ENCODE results near the gene PMEPA1. TPM values are rescaled to one million over a fixed set of nuclear protein-coding genes. Genes with fewer than 3 reads are reported as not detected.

Gene PMEPA1
- total RNA-seq, 4 donors from 2014 or later = 9.6 to 47.5 (median 18.9) TPM

DNA sequence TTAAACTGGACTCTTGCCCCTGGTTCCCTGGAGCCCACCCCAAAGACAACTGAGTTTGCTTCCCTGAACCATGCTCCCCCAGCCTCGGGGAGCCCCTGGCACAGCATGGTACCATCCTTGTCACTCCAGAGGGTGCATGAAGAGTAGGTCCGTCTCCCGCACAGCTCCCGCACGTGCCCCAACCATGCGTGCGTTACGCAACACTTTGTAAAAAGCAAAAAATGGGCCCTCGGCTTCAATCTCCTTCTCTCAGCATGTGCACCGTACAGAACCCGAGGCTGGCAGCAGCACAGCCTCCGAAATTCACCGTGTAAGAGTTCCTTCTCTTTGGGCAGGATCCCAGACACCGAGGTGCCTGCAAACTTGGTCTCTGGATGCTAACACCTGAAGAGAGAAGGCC, 5.6 kb downstream of the PMEPA1 start:
- no peaks in the 10 kb centered on the region for H3K27me3 ChIP-seq
- H3K36me3 ChIP-seq = no peaks in the 10 kb centered on the region
- no peak overlapping the region for H3K4me3 ChIP-seq
- ATAC-seq = no peak
- WGBS, 2 donors (ENCODE audit: low coverage in 1 of 2) = 58 to 66% methylated on average over 5 to 9 of the region's 14 CpGs
- no peaks in the 10 kb centered on the region for H3K9me3 ChIP-seq
- H3K27ac ChIP-seq = peak overlapping the region in 1 of 4 donors; percentile 93
- H3K4me1 ChIP-seq = peaks cover 0 to 71% (median 10%) of the 10 kb centered on the region in 3 donors
- TF ChIP-seq POLR2A (IDR thresholded peaks at IDR 0.05) = no peak
- no peak for TF ChIP-seq POLR2AphosphoS5 (IDR thresholded peaks at IDR 0.05)
- TF ChIP-seq, protein P1, sequence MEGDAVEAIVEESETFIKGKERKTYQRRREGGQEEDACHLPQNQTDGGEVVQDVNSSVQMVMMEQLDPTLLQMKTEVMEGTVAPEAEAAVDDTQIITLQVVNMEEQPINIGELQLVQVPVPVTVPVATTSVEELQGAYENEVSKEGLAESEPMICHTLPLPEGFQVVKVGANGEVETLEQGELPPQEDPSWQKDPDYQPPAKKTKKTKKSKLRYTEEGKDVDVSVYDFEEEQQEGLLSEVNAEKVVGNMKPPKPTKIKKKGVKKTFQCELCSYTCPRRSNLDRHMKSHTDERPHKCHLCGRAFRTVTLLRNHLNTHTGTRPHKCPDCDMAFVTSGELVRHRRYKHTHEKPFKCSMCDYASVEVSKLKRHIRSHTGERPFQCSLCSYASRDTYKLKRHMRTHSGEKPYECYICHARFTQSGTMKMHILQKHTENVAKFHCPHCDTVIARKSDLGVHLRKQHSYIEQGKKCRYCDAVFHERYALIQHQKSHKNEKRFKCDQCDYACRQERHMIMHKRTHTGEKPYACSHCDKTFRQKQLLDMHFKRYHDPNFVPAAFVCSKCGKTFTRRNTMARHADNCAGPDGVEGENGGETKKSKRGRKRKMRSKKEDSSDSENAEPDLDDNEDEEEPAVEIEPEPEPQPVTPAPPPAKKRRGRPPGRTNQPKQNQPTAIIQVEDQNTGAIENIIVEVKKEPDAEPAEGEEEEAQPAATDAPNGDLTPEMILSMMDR (IDR thresholded peaks at IDR 0.05) = no peak
- TF ChIP-seq EP300 (IDR thresholded peaks at IDR 0.05) = no peak

DNA sequence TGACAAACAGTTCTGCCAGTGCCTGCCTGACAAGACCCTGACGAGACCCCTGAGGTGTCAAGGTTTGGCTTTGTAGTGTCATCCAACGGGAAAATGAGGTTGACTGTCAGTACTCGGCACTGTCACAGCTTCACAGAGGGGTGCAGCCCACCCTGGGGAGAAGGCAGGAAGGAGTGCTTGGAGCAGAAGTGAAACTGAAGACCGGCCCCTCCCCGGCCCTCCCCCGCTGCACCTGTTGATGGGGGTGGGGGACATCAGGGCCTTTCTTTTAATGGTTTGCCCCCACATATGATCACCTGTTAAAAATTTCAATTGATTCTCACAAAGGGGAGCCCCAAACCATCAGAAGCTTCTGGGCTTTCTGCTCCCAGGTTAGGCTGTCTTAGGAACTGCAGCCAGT, 6.8 kb downstream of the PMEPA1 start:
- WGBS, 2 donors (ENCODE audit: low coverage in 1 of 2) = 52 to 100% methylated on average over 1 to 4 of the region's 6 CpGs
- Histone ChIP-seq H3K27ac (no peak overlapping the region), H3K27me3 (no peaks in the 10 kb centered on the region), H3K4me1 (peaks cover 0 to 70% (median 2%) of the 10 kb centered on the region in 3 donors), H3K36me3 (no peaks in the 10 kb centered on the region), H3K4me3 (no peak overlapping the region), H3K9me3 (no peaks in the 10 kb centered on the region)
- TF ChIP-seq POLR2AphosphoS5 (IDR thresholded peaks at IDR 0.05) = no peak
- ATAC-seq = no peak

DNA sequence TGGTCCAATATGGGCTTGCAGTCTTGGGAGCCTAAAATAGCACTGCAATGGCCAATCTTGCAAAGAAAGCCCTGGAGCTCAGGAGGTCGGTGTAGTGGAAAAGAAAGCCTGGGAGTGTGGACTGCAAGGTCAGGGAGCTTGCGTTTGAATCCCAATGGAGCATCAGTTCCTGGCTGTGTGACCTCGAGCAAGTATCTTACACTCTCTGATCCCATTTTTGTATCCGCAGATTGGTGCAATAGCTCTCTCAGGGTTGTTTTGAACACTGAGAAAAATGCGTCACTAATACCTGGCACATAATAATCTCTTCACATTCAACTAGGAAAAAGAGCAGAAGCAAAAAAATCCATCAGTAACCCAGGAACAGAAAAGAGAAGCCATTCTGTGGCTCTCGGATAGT, 7.3 kb downstream of the PMEPA1 start:
- Histone ChIP-seq H3K27me3 (no peaks in the 10 kb centered on the region), H3K27ac (no peak overlapping the region), H3K36me3 (no peaks in the 10 kb centered on the region), H3K9me3 (no peaks in the 10 kb centered on the region), H3K4me1 (peaks cover 0 to 65% (median 0%) of the 10 kb centered on the region in 3 donors), H3K4me3 (no peak overlapping the region)
- 77 to 83% methylated on average over 3 to 5 of the region's 6 CpGs for WGBS, 2 donors (ENCODE audit: low coverage in 1 of 2)
- TF ChIP-seq, protein P1 (IDR thresholded peaks at IDR 0.05) = no peak
- no peak for TF ChIP-seq EP300 (IDR thresholded peaks at IDR 0.05)
- no peak for TF ChIP-seq POLR2AphosphoS5 (IDR thresholded peaks at IDR 0.05)
- TF ChIP-seq POLR2A (IDR thresholded peaks at IDR 0.05) = no peak
- no peak for ATAC-seq

DNA sequence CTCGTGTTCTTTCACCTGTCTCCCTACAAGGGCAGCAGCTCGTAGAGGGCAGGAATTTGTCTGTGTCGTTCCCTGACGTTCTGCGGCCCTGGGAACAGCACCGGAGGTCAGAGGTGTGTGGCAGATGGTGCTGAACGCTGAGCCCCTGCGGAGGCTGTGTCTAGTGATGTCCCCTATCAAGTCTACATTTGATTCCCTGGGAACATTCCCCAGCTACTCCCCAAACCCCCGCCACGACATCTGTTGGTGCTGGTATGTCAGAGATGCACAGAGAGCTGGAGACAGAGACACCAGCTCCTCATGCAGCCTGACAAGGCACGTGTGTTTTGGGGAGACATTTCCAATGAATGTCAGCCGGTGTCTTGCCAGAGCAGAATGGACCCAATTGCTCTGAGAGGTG, 7.7 kb downstream of the PMEPA1 start:
- TF ChIP-seq EP300 (IDR thresholded peaks at IDR 0.05) (no peak), POLR2A (IDR thresholded peaks at IDR 0.05) (no peak), POLR2AphosphoS5 (IDR thresholded peaks at IDR 0.05) (no peak)
- TF ChIP-seq, protein P1 (IDR thresholded peaks at IDR 0.05) = no peak
- WGBS, 2 donors (ENCODE audit: low coverage in 1 of 2) = 68% methylated on average over 3 of the region's 12 CpGs; no CpG with 5 or more reads in 1 of the 2 donors
- peaks cover 0 to 60% (median 0%) of the 10 kb centered on the region in 3 donors for H3K4me1 ChIP-seq
- H3K36me3 ChIP-seq = no peaks in the 10 kb centered on the region
- no peak overlapping the region for H3K4me3 ChIP-seq
- H3K27me3 ChIP-seq = no peaks in the 10 kb centered on the region
- ATAC-seq = no peak
- no peak overlapping the region for H3K27ac ChIP-seq
- no peaks in the 10 kb centered on the region for H3K9me3 ChIP-seq

DNA sequence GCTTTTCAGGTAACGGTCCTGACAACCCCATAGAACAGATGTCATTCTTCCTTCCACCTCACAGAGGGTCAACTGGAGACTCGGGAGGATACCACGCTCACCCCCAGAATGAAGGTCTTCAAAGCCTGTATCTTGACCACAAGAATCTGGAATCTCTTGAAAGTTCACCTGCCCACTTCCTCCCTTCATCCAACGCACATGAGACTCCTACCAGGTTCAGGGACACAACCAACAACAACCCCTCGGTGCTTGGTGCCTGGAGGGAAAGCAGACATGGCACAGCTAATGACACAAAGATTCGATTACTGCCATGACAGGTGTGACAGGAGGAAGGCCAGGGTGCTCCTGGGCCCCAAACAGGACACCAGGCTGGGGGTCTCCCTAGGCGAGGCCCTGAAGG, 8.2 kb downstream of the PMEPA1 start:
- no peak for ATAC-seq
- 100% methylated on average over 1 of the region's 7 CpGs; no CpG with 5 or more reads in 1 of the 2 donors for WGBS, 2 donors (ENCODE audit: low coverage in 1 of 2)
- no peaks in the 10 kb centered on the region for H3K9me3 ChIP-seq
- no peak for TF ChIP-seq EP300 (IDR thresholded peaks at IDR 0.05)
- no peak for TF ChIP-seq POLR2A (IDR thresholded peaks at IDR 0.05)
- TF ChIP-seq, protein P1 (IDR thresholded peaks at IDR 0.05) = no peak
- TF ChIP-seq POLR2AphosphoS5 (IDR thresholded peaks at IDR 0.05) = no peak
- H3K27ac ChIP-seq = no peak overlapping the region
- H3K4me1 ChIP-seq = peaks cover 0 to 59% (median 0%) of the 10 kb centered on the region in 3 donors
- H3K27me3 ChIP-seq = no peaks in the 10 kb centered on the region
- H3K4me3 ChIP-seq = no peak overlapping the region
- no peaks in the 10 kb centered on the region for H3K36me3 ChIP-seq
